NCI-H524 treated with DMSO at 0.1 percent for 48 hours (cell line): ENCODE data around the gene SOX11.

Source experiments
- DNase-seq: peaks from one replicate; lab custom pipeline; 2025; lab: John Stamatoyannopoulos, UW

SOX11 gene

GRCh38 chr2:5691221-5691984 is 781 bp upstream of the SOX11 start:
- DNase-seq, result no peak

DNA sequence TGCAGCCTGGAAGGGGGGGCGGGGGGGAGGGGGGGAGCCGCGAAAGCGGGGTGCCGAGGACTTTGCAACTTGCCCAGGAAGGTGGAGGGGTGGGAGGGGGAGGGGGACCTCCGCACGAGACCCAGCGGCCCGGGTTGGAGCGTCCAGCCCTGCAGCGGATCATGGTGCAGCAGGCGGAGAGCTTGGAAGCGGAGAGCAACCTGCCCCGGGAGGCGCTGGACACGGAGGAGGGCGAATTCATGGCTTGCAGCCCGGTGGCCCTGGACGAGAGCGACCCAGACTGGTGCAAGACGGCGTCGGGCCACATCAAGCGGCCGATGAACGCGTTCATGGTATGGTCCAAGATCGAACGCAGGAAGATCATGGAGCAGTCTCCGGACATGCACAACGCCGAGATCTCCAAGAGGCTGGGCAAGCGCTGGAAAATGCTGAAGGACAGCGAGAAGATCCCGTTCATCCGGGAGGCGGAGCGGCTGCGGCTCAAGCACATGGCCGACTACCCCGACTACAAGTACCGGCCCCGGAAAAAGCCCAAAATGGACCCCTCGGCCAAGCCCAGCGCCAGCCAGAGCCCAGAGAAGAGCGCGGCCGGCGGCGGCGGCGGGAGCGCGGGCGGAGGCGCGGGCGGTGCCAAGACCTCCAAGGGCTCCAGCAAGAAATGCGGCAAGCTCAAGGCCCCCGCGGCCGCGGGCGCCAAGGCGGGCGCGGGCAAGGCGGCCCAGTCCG is 540 bp downstream of the SOX11 start:
- DNase-seq, result no peak

GRCh38 chr2:5693287-5694201 is 1.4 kb downstream of the SOX11 start:
- DNase-seq, result no peak

GRCh38 chr2:5694306-5694705 is 2.1 kb downstream of the SOX11 start:
- no peak for DNase-seq

- DNase-seq, result no peak
Observed at GRCh38 chr2:5695654-5696403, 3.6 kb downstream of the SOX11 start.

DNA sequence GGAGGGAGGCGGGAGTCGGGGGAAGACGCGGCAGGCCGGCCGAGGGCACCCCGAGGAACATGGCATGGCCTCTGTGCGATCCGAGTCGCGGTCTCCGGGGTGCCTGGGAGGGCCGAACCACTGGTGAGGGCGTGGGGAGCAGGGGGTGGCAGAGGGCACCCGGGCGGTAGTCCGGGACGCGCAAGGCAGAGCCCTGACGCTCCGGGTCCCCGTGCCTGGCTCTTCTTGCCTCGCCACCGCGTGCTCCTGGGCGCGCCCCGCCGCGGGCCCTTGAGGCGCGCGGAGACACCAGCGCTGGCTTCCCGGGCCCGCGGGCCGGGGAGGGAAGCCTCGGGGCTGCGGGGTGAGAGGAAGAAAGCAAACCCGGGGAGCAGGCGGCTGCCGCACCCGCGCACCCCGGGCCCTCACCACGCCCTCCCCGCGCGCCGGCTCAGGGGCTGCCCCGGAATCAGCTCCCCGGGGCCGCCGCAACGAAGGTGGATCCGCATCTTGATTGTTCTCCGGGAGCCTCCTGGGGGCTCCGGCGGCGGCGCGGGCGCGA is 4.3 kb downstream of the SOX11 start:
- no peak for DNase-seq

DNA sequence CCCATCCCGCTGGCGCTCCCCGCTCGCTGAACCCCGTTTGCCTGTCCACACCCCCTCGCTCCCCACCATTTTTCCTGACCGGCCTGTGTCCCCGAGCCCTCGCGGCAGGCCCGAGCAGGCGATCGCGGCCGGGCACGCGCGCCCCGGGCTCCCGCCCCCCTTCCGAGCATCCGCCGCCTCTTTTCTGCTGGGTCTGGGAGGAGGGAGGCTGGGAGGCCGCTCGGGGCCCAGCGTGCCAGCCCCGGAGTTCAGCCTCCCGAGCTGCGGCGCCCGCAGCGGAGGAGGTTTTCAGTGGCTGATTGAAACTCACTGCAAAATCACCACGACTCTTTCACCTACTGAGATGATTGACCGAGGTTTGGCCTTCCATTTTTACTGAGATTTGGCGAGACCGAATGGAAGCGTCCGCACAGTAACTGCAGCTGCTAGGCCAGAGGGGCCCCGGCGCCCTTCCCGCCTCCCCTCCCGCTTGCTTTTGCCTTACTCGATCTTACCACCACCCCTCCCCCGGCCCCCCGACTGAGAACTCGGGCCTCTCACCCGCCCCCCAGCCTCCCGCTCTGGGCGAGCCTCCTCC is 4.8 kb downstream of the SOX11 start:
- DNase-seq, result no peak

DNA sequence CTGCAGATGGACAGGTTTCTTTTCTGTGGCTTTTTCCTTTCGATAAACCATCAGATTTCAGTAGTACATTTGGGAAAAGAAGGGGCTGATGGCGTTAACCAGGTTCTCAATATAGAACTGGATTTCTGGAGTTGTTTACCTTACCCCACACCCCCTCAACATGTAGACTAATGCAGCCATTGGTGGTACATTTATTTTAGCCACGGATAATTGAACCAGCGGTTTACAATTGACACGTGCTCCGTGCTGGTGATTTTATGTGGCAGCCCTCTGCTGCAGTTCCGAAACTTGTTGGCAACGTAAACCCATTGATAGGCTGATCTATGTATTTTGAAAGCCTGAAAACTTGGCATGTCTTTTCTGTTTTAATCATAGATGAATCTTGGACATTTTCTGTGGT is 5.4 kb downstream of the SOX11 start:
- no peak for DNase-seq

GRCh38 chr2:5698134-5698533 is 6.0 kb downstream of the SOX11 start:
- DNase-seq, result no peak

DNA sequence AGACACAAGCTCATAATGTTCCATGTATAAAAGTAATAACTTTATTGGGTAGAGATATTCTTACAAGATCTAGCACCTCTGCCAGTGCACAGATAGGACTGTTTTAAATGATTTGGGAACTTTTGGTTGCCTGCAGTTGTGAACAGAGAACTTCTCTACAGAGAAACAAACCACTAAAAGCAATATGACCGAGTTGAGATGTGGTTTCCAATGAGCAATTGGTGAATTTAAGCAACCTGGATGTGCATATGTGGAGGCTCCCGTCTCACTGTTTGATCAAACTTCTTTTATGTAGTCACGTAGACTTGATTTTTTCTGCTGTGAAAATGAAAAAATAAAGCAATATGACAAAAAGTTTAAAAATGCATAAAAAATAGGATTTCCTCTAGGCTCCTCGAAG is 7.8 kb downstream of the SOX11 start:
- no peak for DNase-seq

DNA sequence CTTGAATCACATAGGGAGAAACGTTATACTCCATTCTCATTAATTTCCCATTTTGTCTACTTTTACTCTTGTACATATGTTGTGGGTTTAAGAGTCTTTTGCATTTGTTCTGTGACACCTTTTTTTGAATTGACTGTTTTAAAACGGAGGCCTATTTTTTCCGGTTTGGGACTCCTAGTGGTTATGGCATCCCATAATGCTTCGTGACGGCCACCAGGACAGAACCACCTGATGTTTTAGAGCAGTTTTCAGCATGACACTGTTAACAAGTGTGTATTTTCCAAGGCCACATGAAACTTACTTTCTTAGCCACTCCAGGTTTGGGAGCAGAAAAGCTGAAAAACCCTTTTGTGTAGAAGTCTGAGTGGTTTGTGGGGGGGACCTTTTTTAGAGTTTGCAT is 8.4 kb downstream of the SOX11 start:
- DNase-seq, result no peak

- DNase-seq, result no peak
Observed at GRCh38 chr2:5701266-5701665, 9.1 kb downstream of the SOX11 start.

DNA sequence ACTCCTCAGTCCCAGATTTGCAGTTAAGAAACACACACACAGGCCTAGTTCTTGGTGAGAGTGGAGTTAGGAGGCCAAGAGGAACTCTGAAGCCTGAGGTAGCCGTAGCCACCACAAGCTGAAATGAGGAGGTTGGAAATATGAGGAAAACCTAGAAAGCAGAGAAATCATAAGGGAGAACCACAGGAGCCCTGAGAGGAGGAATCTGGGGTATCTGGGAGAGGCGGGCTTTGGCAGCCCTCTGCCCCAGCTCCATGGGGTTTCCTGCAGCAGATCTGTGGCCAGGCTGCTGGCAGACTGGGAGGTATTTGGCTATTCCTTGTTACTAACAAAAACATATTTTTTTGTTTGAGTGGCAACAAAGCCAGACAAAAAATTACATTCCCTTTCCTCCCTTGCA is 11.0 kb downstream of the SOX11 start:
- no peak for DNase-seq

DNA sequence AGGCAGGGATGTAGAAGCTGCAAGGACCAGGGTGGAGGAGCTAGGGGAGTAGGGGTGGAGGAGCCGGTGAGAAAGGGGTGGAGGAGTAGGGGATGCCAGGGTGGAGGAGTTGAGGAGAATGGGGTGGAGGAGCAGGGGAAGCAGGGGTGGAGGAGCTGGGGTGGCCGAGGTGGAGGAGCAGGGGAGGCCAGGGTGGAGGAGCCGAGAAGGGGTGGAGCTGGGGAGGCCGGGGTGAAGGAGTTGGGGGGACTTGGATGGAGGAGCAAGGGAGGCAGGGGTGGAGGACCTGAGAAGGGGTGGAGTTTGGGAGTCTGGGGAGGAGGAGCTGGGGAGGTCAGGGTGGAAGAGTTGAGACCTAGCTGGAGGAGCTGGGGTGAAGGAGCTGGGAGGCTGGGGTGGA is 13.3 kb downstream of the SOX11 start:
- no peak for DNase-seq

DNA sequence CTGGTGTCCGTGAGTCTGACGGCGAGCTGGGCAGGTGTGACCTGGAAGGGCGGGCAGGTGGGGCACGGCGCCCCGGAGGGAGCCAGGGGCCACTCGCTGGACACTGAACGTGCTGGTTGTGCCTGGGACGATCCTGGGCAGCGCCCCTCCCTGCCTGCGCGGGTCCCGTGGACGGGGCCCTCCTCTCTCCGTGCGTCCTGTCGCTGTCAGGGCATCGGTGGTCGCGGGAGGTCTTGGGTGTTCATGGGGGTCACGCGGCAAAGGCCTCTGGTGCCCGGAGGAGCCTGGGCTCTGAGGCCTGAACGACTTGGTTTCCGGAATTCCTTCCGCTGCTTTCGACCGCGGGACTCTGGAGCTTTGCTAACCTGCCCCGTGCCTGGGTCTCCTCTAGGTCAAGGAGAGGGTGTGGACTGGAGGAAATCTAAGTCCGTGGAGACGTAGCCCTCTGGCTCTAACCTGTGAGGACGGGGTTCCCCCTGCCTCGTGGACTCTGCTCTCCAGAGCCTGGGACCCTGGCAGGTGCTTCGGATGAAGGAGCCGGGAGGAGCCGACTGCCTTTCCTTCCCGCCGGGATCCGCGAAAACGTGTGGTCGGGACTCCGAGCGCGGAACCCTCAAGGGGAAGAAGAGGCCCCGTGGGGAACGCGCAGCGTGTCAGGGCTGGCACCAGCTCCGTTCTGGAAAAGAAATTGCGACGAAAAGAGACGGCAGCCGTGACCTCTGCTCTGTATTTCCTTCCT is 14.7 kb downstream of the SOX11 start:
- no peak for DNase-seq

GRCh38 chr2:5710615-5711014 is 18.4 kb downstream of the SOX11 start:
- no peak for DNase-seq

GRCh38 chr2:5713101-5713500 is 20.9 kb downstream of the SOX11 start:
- no peak for DNase-seq

DNA sequence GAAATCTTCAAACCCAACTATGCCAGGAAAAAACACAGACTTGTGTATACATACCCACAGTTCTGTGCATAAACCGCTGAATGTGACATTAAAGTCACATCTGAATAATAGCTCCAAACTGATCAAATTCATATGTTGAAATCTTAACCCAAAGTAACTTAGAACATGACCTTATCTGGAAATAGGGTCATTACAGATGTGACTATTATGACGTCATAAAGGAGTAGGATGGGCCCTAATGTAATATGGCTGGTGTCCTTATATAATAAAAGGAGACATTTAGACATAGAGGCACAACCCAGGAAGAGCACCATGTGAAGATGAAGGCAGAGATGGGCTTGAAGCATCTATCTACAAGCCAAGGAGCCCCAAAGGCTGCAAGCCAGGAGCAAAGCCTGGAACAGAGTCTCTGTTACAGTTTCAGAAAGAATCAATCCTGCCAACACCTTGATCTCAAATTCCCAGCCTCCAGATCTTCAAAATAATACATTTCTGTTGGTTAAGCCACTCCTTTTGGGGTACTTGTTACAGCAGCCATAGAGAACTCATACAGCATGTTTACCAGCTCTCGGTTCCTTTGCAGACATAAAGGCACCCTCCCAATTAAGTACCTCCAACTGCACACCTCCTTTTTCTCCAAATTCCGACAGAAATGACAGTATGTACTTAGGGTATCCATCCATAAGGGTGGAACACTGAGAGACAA is 27.6 kb downstream of the SOX11 start:
- DNase-seq, result no peak

DNA sequence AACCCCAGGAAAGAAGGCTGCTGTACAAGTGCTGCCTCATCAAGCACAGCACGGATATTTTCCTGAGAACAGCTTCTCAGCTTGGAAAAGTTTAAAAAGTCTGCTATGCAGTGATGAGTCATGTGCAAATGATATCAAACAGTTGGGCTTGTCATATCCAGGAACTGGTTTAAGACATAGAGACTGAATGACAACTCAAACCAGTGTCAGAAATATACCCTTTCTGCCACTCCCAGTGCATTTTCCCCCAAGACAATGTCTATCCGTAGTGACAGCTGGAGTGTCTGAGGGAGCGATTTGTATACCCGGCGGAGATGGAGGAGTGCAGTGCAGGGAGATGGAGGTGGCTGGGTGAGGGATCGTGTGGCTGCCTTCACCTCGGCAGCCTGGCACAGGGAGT is 28.2 kb downstream of the SOX11 start:
- no peak for DNase-seq

DNA sequence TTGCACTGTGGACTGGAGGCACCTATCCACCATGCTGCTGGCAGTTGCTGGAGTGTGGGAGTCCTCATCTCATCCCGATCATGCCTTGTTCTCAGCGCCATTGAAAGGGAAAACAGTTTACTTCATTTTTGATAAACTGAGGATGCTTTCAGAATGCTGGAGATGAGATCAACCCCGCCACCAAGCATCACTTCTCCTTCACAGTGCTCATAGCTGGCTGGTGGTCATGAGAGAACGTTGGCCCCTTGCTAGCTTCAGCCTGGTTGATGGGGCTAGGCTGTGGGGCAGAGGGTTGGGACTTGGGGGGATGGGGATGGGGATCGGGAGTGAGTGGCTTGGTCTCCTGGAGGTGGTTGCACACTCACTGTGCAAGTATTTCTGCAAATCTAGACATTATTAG is 30.1 kb downstream of the SOX11 start:
- no peak for DNase-seq
